Mammary epithelial cell (primary cell): ENCODE results near the gene STIM1.

Source experiments
- EZH2 ChIP-seq: IDR thresholded peaks from 2 replicates; pipeline ENCODE4 v1.6.1; 2012; ENCODE audit warnings: low read length, inconsistent platforms, borderline replicate concordance
- TF ChIP-seq, protein P1 (sequence below), 2 donors: IDR thresholded peaks in 1 of 2; conservative IDR thresholded peaks in 1 of 2; 2 replicates each; pipeline ENCODE4 v1.5.1; 2011 to 2012; ENCODE audit warnings: inconsistent platforms in 2 of 2, low read length in 2 of 2, mild to moderate bottlenecking in 2 of 2, control low read depth in 1 of 2, low read depth in 1 of 2; ENCODE audit not compliant: insufficient read depth in 1 of 2; ENCODE audit errors: extremely low read depth in 1 of 2

DNA sequence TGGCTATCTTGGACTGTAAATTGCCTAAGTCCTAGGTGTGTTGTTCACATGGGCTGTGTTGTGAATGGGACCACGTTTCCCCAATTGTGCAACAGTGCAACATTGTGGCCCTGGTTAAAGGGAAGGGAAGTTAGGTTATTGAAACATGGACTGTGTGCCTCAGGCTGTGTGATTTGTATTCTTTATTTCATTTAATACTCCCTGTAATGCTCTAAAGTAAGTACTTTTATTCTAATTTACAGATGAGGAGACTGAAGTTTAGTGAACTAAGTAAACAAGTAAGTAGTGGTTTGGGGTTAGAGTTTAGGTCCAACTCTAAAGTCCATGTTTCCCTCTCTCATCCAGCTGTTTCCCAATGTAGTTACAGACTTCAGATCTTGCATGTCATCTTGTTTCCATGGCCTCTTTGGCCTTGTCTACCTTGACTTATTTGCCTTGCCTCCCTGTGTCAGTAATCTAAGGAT lies 77.7 kb downstream of the STIM1 start:
- TF ChIP-seq, protein P1, sequence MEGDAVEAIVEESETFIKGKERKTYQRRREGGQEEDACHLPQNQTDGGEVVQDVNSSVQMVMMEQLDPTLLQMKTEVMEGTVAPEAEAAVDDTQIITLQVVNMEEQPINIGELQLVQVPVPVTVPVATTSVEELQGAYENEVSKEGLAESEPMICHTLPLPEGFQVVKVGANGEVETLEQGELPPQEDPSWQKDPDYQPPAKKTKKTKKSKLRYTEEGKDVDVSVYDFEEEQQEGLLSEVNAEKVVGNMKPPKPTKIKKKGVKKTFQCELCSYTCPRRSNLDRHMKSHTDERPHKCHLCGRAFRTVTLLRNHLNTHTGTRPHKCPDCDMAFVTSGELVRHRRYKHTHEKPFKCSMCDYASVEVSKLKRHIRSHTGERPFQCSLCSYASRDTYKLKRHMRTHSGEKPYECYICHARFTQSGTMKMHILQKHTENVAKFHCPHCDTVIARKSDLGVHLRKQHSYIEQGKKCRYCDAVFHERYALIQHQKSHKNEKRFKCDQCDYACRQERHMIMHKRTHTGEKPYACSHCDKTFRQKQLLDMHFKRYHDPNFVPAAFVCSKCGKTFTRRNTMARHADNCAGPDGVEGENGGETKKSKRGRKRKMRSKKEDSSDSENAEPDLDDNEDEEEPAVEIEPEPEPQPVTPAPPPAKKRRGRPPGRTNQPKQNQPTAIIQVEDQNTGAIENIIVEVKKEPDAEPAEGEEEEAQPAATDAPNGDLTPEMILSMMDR (conservative IDR thresholded peaks at IDR 0.05 in 1 of 2, IDR thresholded peaks at IDR 0.05 in 1 of 2; ENCODE audit: extremely low read depth in 1 of 2, insufficient read depth in 1 of 2, low read depth in 1 of 2, low read length in 2 of 2): no peak
- no peak for TF ChIP-seq EZH2
